NB4 (cell line): ENCODE measurements around the gene PPP2R1A.

Experiments
- DNase-seq: peaks from one replicate; pipeline ENCODE4 v3.0.0; 2010; ENCODE audit warnings: low read depth
- H3K4me3 ChIP-seq: one replicate; pipeline ENCODE4 v1.5.1; 2011; ENCODE audit warnings: mild to moderate bottlenecking, low read depth, low read length, moderate library complexity
- CTCF ChIP-seq: IDR thresholded peaks from one replicate; pipeline ENCODE4 v1.5.1; 2012; ENCODE audit warnings: low read depth, low read length
- MAX ChIP-seq: IDR thresholded peaks from 2 replicates; pipeline ENCODE4 v1.6.1; 2011; ENCODE audit warnings: low read depth, low read length
- MYC ChIP-seq: IDR thresholded peaks from 2 replicates; pipeline ENCODE4 v1.6.1; 2011; ENCODE audit warnings: low read depth, low read length
- POLR2A ChIP-seq: IDR thresholded peaks from 2 replicates; pipeline ENCODE4 v1.6.1; 2011; ENCODE audit warnings: mild to moderate bottlenecking; ENCODE audit not compliant: insufficient read length; ENCODE audit errors: extremely low read depth

The PPP2R1A gene

GRCh38 chr19:52188822-52189734 lies 774 bp upstream of the PPP2R1A start:
- H3K4me3 ChIP-seq = peak overlapping the region; percentile 53
- TF ChIP-seq POLR2A (peak; percentile 18), CTCF (no peak)
- DNase-seq = no peak

GRCh38 chr19:52190487-52191293 lies 838 bp downstream of the PPP2R1A start:
- no peak for TF ChIP-seq POLR2A
- no peak for TF ChIP-seq MYC
- TF ChIP-seq MAX = no peak
- no peak for TF ChIP-seq CTCF
- peak overlapping the region; percentile 86 for H3K4me3 ChIP-seq
- DNase-seq = no peak

- peak overlapping the region; percentile 86 for H3K4me3 ChIP-seq
- DNase-seq = no peak
- TF ChIP-seq POLR2A = no peak
- TF ChIP-seq CTCF = no peak
- TF ChIP-seq MAX = no peak
- no peak for TF ChIP-seq MYC
These were observed 1.5 kb downstream of the PPP2R1A start for GRCh38 chr19:52191389-52191788.

- DNase-seq = no peak
- TF ChIP-seq POLR2A = no peak
- no peak for TF ChIP-seq CTCF
- no peak for TF ChIP-seq MYC
- no peak for TF ChIP-seq MAX
- peak overlapping the region; percentile 86 for H3K4me3 ChIP-seq
These were observed 2.1 kb downstream of the PPP2R1A start for GRCh38 chr19:52191951-52192350.

- no peak for TF ChIP-seq MAX
- TF ChIP-seq POLR2A = no peak
- TF ChIP-seq MYC = no peak
- TF ChIP-seq CTCF = no peak
- H3K4me3 ChIP-seq = no peak overlapping the region
- no peak for DNase-seq
These were observed 6.6 kb downstream of the PPP2R1A start for GRCh38 chr19:52196256-52196967.
